SK-N-SH treated with all-trans-retinoic acid at 6 μM for 48 hours (cell line): ENCODE data around the gene FAM114A2.

Source experiments
- ATAC-seq: fragments of 200-7000 bp; cut with Tn5 transposase; 3 replicates; pipeline ENCODE4 v1.9.1; 2020; ENCODE audit warnings: mild to moderate bottlenecking, moderate library complexity
- ARNTL ChIP-seq: fragments of 450-650 bp; formaldehyde crosslinking; IDR thresholded peaks from 2 replicates; pipeline ENCODE4 v1.5.0; 2020; ENCODE audit warnings: low read depth, mild to moderate bottlenecking, moderate library complexity, borderline replicate concordance
- CSDC2 ChIP-seq: fragments of 250-450 bp; sonication (Bioruptor Pico); IDR thresholded peaks from 2 replicates; pipeline ENCODE4 v1.5.0; 2020; ENCODE audit warnings: mild to moderate bottlenecking, moderate library complexity
- ESRRG ChIP-seq: fragments of 250-450 bp; sonication (Bioruptor Pico); IDR thresholded peaks from 2 replicates; pipeline ENCODE4 v1.6.1; 2021; ENCODE audit warnings: mild to moderate bottlenecking
- GLIS3 ChIP-seq: fragments of 250-450 bp; sonication (Bioruptor Pico); IDR thresholded peaks from 2 replicates; pipeline ENCODE4 v1.5.0; 2020; ENCODE audit warnings: mild to moderate bottlenecking, moderate library complexity
- PPARA ChIP-seq: fragments of 250-450 bp; sonication (Bioruptor Pico); IDR thresholded peaks from 2 replicates; pipeline ENCODE4 v1.5.0; 2020; ENCODE audit warnings: mild to moderate bottlenecking, borderline replicate concordance
- TCF4 ChIP-seq: fragments of 250-450 bp; sonication (Bioruptor Pico); IDR thresholded peaks from 2 replicates; pipeline ENCODE4 v1.8.0; 2021; ENCODE audit warnings: mild to moderate bottlenecking, moderate library complexity, borderline replicate concordance
- TOX ChIP-seq: fragments of 250-450 bp; sonication (Bioruptor Pico); IDR thresholded peaks from 2 replicates; pipeline ENCODE4 v1.8.0; 2021; ENCODE audit warnings: mild to moderate bottlenecking, moderate library complexity, borderline replicate concordance
- ZC3H10 ChIP-seq: fragments of 250-450 bp; sonication (Bioruptor Pico); IDR thresholded peaks from 2 replicates; pipeline ENCODE4 v1.5.1; 2021; ENCODE audit warnings: mild to moderate bottlenecking, moderate library complexity
- ZFP3 ChIP-seq: fragments of 250-450 bp; sonication (Bioruptor Pico); IDR thresholded peaks from 2 replicates; pipeline ENCODE4 v1.5.0; 2020; ENCODE audit warnings: mild to moderate bottlenecking, moderate library complexity
- ZNF565 ChIP-seq: fragments of 450-650 bp; formaldehyde crosslinking; conservative IDR thresholded peaks from 2 replicates; pipeline ENCODE4 v1.5.0; 2020; ENCODE audit warnings: low read depth, mild to moderate bottlenecking, moderate library complexity
- TF ChIP-seq, protein P1 (sequence below): fragments of 250-450 bp; sonication (Bioruptor Pico); IDR thresholded peaks from 2 replicates; pipeline ENCODE4 v1.5.0; 2020; ENCODE audit warnings: mild to moderate bottlenecking, moderate library complexity
- TF ChIP-seq, protein P2 (sequence below): fragments of 250-450 bp; sonication (Bioruptor Pico); IDR thresholded peaks from 2 replicates; pipeline ENCODE4 v1.8.0; 2020; ENCODE audit warnings: mild to moderate bottlenecking, moderate library complexity, borderline replicate concordance
- TF ChIP-seq, protein P3 (sequence below): fragments of 250-450 bp; sonication (Bioruptor Pico); IDR thresholded peaks from 2 replicates; pipeline ENCODE4 v1.5.1; 2020; ENCODE audit warnings: low read depth, mild to moderate bottlenecking, moderate library complexity
- TF ChIP-seq, protein P4 (sequence below): fragments of 250-450 bp; sonication (Bioruptor Pico); IDR thresholded peaks from 2 replicates; pipeline ENCODE4 v1.5.1; 2021; ENCODE audit warnings: mild to moderate bottlenecking, moderate library complexity
- TF ChIP-seq, protein P5 (sequence below): fragments of 250-450 bp; sonication (Bioruptor Pico); IDR thresholded peaks from 2 replicates; pipeline ENCODE4 v1.8.0; 2021; ENCODE audit warnings: low read depth, mild to moderate bottlenecking, moderate library complexity, borderline replicate concordance

Gene FAM114A2

DNA sequence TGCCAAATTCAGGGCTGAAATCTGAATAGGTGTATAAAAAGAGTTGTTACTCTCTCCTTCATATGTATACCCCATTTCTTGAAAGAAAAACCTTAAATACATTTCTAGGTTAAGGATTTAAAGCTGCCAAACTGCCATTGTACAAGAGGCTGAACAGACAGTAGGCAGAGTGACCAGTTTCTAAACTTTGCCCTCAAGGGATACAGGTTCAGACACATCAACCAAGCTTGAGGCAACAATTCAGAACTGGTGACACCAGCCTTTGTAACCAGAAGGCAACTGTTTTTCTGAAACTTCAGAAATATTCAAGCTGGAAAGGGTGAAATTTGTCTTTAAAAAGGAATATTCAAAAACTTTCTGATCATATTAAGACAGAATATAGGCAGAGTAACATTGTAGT lies 47.5 kb downstream of the FAM114A2 start:
- no peak for ATAC-seq
- TF ChIP-seq ZFP3 (CRISPR knock-in tag): no peak
- TF ChIP-seq, protein P1, sequence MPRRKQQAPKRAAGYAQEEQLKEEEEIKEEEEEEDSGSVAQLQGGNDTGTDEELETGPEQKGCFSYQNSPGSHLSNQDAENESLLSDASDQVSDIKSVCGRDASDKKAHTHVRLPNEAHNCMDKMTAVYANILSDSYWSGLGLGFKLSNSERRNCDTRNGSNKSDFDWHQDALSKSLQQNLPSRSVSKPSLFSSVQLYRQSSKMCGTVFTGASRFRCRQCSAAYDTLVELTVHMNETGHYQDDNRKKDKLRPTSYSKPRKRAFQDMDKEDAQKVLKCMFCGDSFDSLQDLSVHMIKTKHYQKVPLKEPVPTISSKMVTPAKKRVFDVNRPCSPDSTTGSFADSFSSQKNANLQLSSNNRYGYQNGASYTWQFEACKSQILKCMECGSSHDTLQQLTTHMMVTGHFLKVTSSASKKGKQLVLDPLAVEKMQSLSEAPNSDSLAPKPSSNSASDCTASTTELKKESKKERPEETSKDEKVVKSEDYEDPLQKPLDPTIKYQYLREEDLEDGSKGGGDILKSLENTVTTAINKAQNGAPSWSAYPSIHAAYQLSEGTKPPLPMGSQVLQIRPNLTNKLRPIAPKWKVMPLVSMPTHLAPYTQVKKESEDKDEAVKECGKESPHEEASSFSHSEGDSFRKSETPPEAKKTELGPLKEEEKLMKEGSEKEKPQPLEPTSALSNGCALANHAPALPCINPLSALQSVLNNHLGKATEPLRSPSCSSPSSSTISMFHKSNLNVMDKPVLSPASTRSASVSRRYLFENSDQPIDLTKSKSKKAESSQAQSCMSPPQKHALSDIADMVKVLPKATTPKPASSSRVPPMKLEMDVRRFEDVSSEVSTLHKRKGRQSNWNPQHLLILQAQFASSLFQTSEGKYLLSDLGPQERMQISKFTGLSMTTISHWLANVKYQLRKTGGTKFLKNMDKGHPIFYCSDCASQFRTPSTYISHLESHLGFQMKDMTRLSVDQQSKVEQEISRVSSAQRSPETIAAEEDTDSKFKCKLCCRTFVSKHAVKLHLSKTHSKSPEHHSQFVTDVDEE (CRISPR knock-in tag): no peak
- no peak for TF ChIP-seq TCF4 (CRISPR knock-in tag)
- TF ChIP-seq, protein P2, sequence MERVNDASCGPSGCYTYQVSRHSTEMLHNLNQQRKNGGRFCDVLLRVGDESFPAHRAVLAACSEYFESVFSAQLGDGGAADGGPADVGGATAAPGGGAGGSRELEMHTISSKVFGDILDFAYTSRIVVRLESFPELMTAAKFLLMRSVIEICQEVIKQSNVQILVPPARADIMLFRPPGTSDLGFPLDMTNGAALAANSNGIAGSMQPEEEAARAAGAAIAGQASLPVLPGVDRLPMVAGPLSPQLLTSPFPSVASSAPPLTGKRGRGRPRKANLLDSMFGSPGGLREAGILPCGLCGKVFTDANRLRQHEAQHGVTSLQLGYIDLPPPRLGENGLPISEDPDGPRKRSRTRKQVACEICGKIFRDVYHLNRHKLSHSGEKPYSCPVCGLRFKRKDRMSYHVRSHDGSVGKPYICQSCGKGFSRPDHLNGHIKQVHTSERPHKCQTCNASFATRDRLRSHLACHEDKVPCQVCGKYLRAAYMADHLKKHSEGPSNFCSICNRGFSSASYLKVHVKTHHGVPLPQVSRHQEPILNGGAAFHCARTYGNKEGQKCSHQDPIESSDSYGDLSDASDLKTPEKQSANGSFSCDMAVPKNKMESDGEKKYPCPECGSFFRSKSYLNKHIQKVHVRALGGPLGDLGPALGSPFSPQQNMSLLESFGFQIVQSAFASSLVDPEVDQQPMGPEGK (CRISPR knock-in tag): no peak
- TF ChIP-seq ESRRG (CRISPR knock-in tag): no peak
- no peak for TF ChIP-seq ZC3H10
- TF ChIP-seq, protein P3, sequence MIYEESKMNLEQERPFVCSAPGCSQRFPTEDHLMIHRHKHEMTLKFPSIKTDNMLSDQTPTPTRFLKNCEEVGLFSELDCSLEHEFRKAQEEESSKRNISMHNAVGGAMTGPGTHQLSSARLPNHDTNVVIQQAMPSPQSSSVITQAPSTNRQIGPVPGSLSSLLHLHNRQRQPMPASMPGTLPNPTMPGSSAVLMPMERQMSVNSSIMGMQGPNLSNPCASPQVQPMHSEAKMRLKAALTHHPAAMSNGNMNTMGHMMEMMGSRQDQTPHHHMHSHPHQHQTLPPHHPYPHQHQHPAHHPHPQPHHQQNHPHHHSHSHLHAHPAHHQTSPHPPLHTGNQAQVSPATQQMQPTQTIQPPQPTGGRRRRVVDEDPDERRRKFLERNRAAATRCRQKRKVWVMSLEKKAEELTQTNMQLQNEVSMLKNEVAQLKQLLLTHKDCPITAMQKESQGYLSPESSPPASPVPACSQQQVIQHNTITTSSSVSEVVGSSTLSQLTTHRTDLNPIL (CRISPR knock-in tag): no peak
- TF ChIP-seq CSDC2: no peak
- TF ChIP-seq, protein P4, sequence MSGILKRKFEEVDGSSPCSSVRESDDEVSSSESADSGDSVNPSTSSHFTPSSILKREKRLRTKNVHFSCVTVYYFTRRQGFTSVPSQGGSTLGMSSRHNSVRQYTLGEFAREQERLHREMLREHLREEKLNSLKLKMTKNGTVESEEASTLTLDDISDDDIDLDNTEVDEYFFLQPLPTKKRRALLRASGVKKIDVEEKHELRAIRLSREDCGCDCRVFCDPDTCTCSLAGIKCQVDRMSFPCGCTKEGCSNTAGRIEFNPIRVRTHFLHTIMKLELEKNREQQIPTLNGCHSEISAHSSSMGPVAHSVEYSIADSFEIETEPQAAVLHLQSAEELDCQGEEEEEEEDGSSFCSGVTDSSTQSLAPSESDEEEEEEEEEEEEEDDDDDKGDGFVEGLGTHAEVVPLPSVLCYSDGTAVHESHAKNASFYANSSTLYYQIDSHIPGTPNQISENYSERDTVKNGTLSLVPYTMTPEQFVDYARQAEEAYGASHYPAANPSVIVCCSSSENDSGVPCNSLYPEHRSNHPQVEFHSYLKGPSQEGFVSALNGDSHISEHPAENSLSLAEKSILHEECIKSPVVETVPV: no peak
- TF ChIP-seq ARNTL (CRISPR knock-in tag): no peak

DNA sequence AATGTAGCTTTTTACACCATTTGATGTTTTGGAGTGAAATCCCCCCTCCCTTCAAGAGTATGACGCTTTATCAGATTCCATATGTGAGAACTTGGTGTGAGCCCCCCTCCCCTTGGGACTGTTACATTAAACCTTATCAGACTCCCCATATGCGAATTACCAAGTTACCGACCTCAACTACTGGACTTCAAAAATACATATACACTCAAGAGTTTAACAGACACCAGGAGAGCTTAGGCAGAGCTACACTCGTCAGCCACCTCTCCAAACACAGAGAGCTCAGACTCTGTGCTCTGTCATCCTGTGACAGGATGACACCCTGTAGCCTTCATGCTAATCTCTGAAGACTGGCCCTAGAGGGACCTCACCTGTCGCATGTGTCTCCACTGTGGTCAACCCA lies 50.2 kb downstream of the FAM114A2 start:
- ATAC-seq: no peak
- TF ChIP-seq, protein P1 (CRISPR knock-in tag): no peak
- TF ChIP-seq, protein P3 (CRISPR knock-in tag): no peak
- TF ChIP-seq ESRRG (CRISPR knock-in tag) (no peak), GLIS3 (no peak), PPARA (CRISPR knock-in tag) (no peak), TOX (CRISPR knock-in tag) (no peak), ARNTL (CRISPR knock-in tag) (no peak), ZNF565 (CRISPR knock-in tag) (no peak)
- TF ChIP-seq, protein P4: no peak
- TF ChIP-seq, protein P5, sequence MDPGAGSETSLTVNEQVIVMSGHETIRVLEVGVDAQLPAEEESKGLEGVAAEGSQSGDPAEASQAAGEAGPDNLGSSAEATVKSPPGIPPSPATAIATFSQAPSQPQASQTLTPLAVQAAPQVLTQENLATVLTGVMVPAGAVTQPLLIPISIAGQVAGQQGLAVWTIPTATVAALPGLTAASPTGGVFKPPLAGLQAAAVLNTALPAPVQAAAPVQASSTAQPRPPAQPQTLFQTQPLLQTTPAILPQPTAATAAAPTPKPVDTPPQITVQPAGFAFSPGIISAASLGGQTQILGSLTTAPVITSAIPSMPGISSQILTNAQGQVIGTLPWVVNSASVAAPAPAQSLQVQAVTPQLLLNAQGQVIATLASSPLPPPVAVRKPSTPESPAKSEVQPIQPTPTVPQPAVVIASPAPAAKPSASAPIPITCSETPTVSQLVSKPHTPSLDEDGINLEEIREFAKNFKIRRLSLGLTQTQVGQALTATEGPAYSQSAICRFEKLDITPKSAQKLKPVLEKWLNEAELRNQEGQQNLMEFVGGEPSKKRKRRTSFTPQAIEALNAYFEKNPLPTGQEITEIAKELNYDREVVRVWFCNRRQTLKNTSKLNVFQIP (CRISPR knock-in tag): no peak
